GM23338 (cell line): Measurements from ENCODE around the gene PLA2R1. TPM values are rescaled to one million over a fixed set of nuclear protein-coding genes. Genes with fewer than 3 reads are reported as not detected.

ENCODE experiments used
- ATAC-seq: fragments of 200-7000 bp; cut with Tn5 transposase; 3 replicates; pipeline ENCODE4 v1.9.1; 2020
- DNase-seq: peaks from one replicate; pipeline ENCODE4 v3.0.0-alpha.2; 2015; ENCODE audit warnings: low spot score
- H2AFZ ChIP-seq: fragments of 200-600 bp; sonication (generic); 2 replicates; pipeline ENCODE4 v1.8.0; 2016; ENCODE audit warnings: antibody characterized with exemption, mild to moderate bottlenecking, moderate library complexity
- H3F3A ChIP-seq: fragments of 200-600 bp; sonication (generic); replicated peaks from 2 replicates; pipeline ENCODE4 v1.8.0; 2017; ENCODE audit warnings: antibody characterized with exemption, mixed run types, low read depth
- H3K27ac ChIP-seq: fragments of 200-600 bp; sonication (generic); 2 replicates; pipeline ENCODE4 v1.6.1; 2016; ENCODE audit warnings: low read depth
- H3K27me3 ChIP-seq: fragments of 200-600 bp; sonication (generic); 2 replicates; pipeline ENCODE4 v1.8.0; 2016; ENCODE audit warnings: mild to moderate bottlenecking, mixed run types, moderate library complexity; ENCODE audit not compliant: insufficient read depth
- H3K36me3 ChIP-seq: fragments of 200-600 bp; sonication (generic); 2 replicates; pipeline ENCODE4 v1.8.0; 2016; ENCODE audit warnings: mild to moderate bottlenecking; ENCODE audit not compliant: insufficient read depth
- H3K4me1 ChIP-seq: fragments of 200-600 bp; sonication (generic); 2 replicates; pipeline ENCODE4 v1.8.0; 2016; ENCODE audit warnings: mild to moderate bottlenecking, moderate library complexity; ENCODE audit not compliant: insufficient read depth
- H3K4me2 ChIP-seq: fragments of 200-600 bp; sonication (generic); 2 replicates; pipeline ENCODE4 v1.7.1; 2017; ENCODE audit warnings: mixed run types
- H3K4me3 ChIP-seq: fragments of 200-600 bp; sonication (generic); 2 replicates; pipeline ENCODE4 v1.6.1; 2016; ENCODE audit warnings: mixed run types
- H3K79me2 ChIP-seq: fragments of 200-600 bp; sonication (generic); replicated peaks from 2 replicates; pipeline ENCODE4 v1.8.0; 2017; ENCODE audit warnings: mild to moderate bottlenecking; ENCODE audit not compliant: insufficient read depth
- H3K9me2 ChIP-seq: fragments of 200-600 bp; sonication (generic); 2 replicates; pipeline ENCODE4 v1.8.0; 2017; ENCODE audit not compliant: insufficient read depth
- H4K20me1 ChIP-seq: fragments of 200-600 bp; sonication (generic); replicated peaks from 2 replicates; pipeline ENCODE4 v1.8.0; 2017; ENCODE audit warnings: mild to moderate bottlenecking; ENCODE audit not compliant: insufficient read depth
- H3K27ac Mint-ChIP-seq: 2 replicates; pipeline ENCODE4 v1.8.0; 2020; ENCODE audit warnings: inconsistent platforms, mild to moderate bottlenecking, moderate library complexity, mixed read lengths
- H3K27me3 Mint-ChIP-seq: 3 replicates; pipeline ENCODE4 v1.8.0; 2022; ENCODE audit warnings: low read depth, mild to moderate bottlenecking, moderate library complexity, mixed read lengths, inconsistent platforms; ENCODE audit not compliant: insufficient read depth, poor library complexity
- H3K36me3 Mint-ChIP-seq: 3 replicates; pipeline ENCODE4 v1.8.0; 2021; ENCODE audit warnings: low read depth, mild to moderate bottlenecking, inconsistent platforms, moderate library complexity, mixed read lengths
- H3K4me1 Mint-ChIP-seq: 3 replicates; pipeline ENCODE4 v1.8.0; 2020; ENCODE audit warnings: mild to moderate bottlenecking, inconsistent platforms, mixed read lengths
- H3K4me3 Mint-ChIP-seq: 3 replicates; pipeline ENCODE4 v1.8.0; 2021; ENCODE audit warnings: moderate library complexity, mild to moderate bottlenecking, inconsistent platforms, mixed read lengths
- H3K9me3 Mint-ChIP-seq: 3 replicates; pipeline ENCODE4 v1.8.0; 2020; ENCODE audit warnings: moderate library complexity, mild to moderate bottlenecking, inconsistent platforms, mixed read lengths
- CREB1 ChIP-seq: fragments of 250-450 bp; sonication (Bioruptor Pico); IDR thresholded peaks from 2 replicates; pipeline ENCODE4 v1.5.0; 2020; ENCODE audit warnings: low read depth, mild to moderate bottlenecking, moderate library complexity
- EZH2 ChIP-seq: fragments of 200-600 bp; sonication (generic); IDR thresholded peaks from one replicate; pipeline ENCODE4 v1.8.0; 2017; ENCODE audit warnings: antibody characterized with exemption, mild to moderate bottlenecking, low read depth; ENCODE audit not compliant: unreplicated experiment
- EZH2phosphoT487 ChIP-seq: fragments of 200-600 bp; sonication (generic); IDR thresholded peaks from one replicate; pipeline ENCODE4 v1.8.1; 2018; ENCODE audit warnings: antibody characterized with exemption; ENCODE audit not compliant: unreplicated experiment
- JUNB ChIP-seq: IDR thresholded peaks from one replicate; pipeline ENCODE4 v1.6.1; 2016; ENCODE audit warnings: antibody characterized with exemption; ENCODE audit not compliant: unreplicated experiment
- STAT1 ChIP-seq: IDR thresholded peaks from one replicate; pipeline ENCODE4 v1.6.1; 2016; ENCODE audit warnings: antibody characterized with exemption; ENCODE audit not compliant: unreplicated experiment
- ZNF114 ChIP-seq: fragments of 250-450 bp; sonication (Bioruptor Pico); IDR thresholded peaks from 2 replicates; pipeline ENCODE4 v1.5.0; 2020; ENCODE audit warnings: mild to moderate bottlenecking, moderate library complexity
- ZNF331 ChIP-seq: fragments of 250-450 bp; sonication (Bioruptor Pico); IDR thresholded peaks from 2 replicates; pipeline ENCODE4 v1.5.0; 2020; ENCODE audit warnings: low read depth, mild to moderate bottlenecking, moderate library complexity
- polyA plus RNA-seq: library from polyadenylated mRNA; unstranded; fragments of >200 nt; fragmentation: Nextera tagmentation; extraction: Ambion mirVana; gene quantifications from 2 replicates; pipeline ENCODE4 v1.2.1, GENCODE V29; 2016
- total RNA-seq: library from RNA; depleted of rRNA; stranded (reverse); fragments of >200 nt; shearing (Covaris generic); gene quantifications from 2 replicates; pipeline ENCODE4 v1.2.3, GENCODE V29; 2014
- TF ChIP-seq, protein P1 (sequence below): IDR thresholded peaks from 2 replicates; pipeline ENCODE4 v1.6.1; 2016; ENCODE audit warnings: antibody characterized with exemption
- TF ChIP-seq, protein P2 (sequence below): IDR thresholded peaks from one replicate; pipeline ENCODE4 v1.6.1; 2018; ENCODE audit warnings: antibody characterized with exemption; ENCODE audit not compliant: unreplicated experiment

PLA2R1 gene
- total and polyA plus RNA-seq, 2 experiments from 2014 or later: 0.57 to 1.2 TPM

DNA sequence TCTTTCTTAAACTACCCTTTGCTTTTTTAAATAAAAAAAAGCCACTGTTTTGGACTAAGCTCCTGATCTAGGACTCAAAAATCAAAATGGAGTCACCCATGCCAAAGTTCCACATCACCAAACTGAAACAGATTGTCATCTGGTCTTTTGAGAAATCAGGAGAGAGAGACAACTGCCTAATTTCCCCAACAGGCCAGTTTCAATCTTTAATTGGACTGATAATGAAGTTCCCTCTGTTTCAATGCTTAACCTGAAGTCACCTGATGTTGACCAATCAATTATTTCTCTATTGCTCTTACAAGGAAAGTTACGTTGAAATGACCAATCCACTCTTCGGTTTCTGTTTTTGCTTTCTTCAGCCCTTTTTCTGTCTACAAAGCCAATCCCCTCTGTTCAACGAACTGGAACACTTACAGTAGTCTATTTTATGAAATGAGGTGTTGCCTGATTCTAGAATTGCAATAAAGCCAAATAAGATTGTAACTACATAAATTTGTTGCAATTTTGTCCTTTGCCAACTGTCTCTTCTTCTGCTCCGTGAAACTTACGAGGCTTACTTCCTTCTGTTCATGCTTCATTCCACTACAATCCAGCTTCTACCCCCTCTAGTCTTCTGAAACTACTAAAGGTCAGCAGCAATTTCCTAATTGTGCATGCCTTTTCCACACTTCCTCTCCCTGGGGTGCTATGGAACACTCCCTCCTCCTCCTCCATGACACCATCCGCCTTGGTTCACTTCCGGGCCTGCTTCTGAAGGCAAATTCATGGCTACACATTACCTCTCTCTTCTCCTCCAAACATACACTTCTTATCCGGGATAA, 169.2 kb downstream of the PLA2R1 start:
- ATAC-seq (no peak), DNase-seq (no peak)
- Histone ChIP-seq H3K4me2 (no peak overlapping the region), H3K27ac (no peak overlapping the region), H2AFZ (no peak overlapping the region), H3K9me2 (no peaks in the 10 kb centered on the region), H3F3A (no peaks in the 10 kb centered on the region), H3K4me3 (no peak overlapping the region), H3K79me2 (no peaks in the 10 kb centered on the region), H3K4me1 (peaks cover 10% of the 10 kb centered on the region; the same call in 1 of the 2 replicates), H4K20me1 (peaks cover 4% of the 10 kb centered on the region; the same call in 1 of the 2 replicates), H3K36me3 (no peaks in the 10 kb centered on the region), H3K27me3 (no peaks in the 10 kb centered on the region)
- Mint-ChIP-seq H3K4me1 (peaks cover 17% of the 10 kb centered on the region), H3K27me3 (no peaks in the 10 kb centered on the region), H3K27ac (no peak overlapping the region), H3K36me3 (no peaks in the 10 kb centered on the region), H3K4me3 (no peak overlapping the region), H3K9me3 (no peaks in the 10 kb centered on the region)
- no peak for TF ChIP-seq CREB1

DNA sequence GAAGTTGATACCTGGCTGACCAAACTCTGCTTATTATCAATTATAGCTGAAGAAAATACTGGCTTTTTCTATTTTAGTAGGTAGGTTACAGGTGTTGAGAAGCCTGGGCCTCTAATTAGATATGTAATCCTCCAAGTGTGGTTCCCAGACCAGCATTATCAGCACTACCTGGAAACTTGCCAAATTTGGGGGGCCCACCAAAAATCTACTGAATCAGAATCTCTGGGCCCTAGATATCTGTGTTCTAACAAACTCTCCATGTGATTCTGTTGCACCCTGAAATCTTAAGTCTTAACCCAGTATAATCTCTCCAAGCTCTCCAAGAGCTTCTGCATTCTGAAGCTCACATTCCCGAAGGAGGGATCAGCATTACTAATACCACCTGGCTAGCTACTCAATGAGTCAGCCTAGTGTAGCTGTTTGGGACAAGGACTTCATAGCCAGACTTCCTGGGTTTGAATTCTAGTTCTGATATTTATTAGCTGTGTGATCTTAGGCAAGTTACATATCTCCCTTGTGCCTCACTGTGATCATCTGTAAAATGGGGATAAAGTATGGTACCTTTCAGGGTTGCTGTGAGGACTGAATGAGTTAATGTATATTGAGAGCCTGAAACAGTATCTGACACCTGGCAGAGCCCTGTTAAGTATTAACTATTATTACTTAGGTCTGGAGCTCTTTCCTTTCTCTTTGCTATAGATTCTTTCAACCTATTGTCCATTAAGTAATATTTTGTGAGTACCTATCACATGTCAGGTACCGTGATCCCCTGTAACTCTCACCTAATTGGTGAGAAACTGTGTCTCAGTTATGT, 170.3 kb downstream of the PLA2R1 start:
- Histone ChIP-seq H3K79me2 (no peaks in the 10 kb centered on the region), H3K4me2 (no peak overlapping the region), H3F3A (no peaks in the 10 kb centered on the region), H3K4me1 (peaks cover 10% of the 10 kb centered on the region; the same call in 1 of the 2 replicates), H3K27ac (no peak overlapping the region), H3K27me3 (no peaks in the 10 kb centered on the region), H3K36me3 (no peaks in the 10 kb centered on the region), H3K4me3 (no peak overlapping the region), H2AFZ (no peak overlapping the region), H4K20me1 (peaks cover 4% of the 10 kb centered on the region; the same call in 1 of the 2 replicates), H3K9me2 (no peaks in the 10 kb centered on the region)
- Mint-ChIP-seq H3K36me3 (no peaks in the 10 kb centered on the region), H3K4me3 (no peak overlapping the region), H3K4me1 (peaks cover 17% of the 10 kb centered on the region), H3K9me3 (no peaks in the 10 kb centered on the region), H3K27ac (no peak overlapping the region), H3K27me3 (no peaks in the 10 kb centered on the region)
- DNase-seq: peak; percentile 46
- peak; percentile 83 for ATAC-seq
- TF ChIP-seq JUNB (no peak), STAT1 (no peak)
- TF ChIP-seq, protein P1, sequence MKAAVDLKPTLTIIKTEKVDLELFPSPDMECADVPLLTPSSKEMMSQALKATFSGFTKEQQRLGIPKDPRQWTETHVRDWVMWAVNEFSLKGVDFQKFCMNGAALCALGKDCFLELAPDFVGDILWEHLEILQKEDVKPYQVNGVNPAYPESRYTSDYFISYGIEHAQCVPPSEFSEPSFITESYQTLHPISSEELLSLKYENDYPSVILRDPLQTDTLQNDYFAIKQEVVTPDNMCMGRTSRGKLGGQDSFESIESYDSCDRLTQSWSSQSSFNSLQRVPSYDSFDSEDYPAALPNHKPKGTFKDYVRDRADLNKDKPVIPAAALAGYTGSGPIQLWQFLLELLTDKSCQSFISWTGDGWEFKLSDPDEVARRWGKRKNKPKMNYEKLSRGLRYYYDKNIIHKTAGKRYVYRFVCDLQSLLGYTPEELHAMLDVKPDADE: no peak

DNA sequence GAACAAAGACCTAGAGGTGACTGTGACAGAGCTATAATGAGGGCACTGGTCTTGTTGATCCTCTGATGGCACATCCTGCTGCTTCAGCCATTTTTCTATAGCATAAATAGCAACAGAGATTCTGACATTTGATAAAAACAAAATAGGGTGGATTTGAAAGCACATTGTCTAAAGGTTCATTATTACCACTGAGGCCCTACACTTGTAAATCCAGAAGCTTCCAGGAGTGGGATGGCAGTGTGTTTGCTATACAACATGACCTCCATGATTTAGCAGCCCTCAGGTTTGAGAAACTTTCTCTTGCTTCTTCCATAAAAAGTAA, 171.2 kb downstream of the PLA2R1 start:
- no peak overlapping the region for H2AFZ ChIP-seq
- H3K27me3 ChIP-seq: no peaks in the 10 kb centered on the region
- Mint-ChIP-seq H3K9me3 (no peaks in the 10 kb centered on the region), H3K36me3 (no peaks in the 10 kb centered on the region), H3K4me1 (peaks cover 14% of the 10 kb centered on the region), H3K27ac (no peak overlapping the region), H3K27me3 (no peaks in the 10 kb centered on the region), H3K4me3 (no peak overlapping the region)
- no peak overlapping the region for H3K27ac ChIP-seq
- H3K79me2 ChIP-seq: no peaks in the 10 kb centered on the region
- no peak overlapping the region for H3K4me2 ChIP-seq
- H4K20me1 ChIP-seq: peaks cover 3% of the 10 kb centered on the region; the same call in 1 of the 2 replicates
- H3K9me2 ChIP-seq: no peaks in the 10 kb centered on the region
- peaks cover 10% of the 10 kb centered on the region; the same call in 1 of the 2 replicates for H3K4me1 ChIP-seq
- H3K36me3 ChIP-seq: no peaks in the 10 kb centered on the region
- ATAC-seq (no peak), DNase-seq (no peak)
- H3K4me3 ChIP-seq: no peak overlapping the region
- H3F3A ChIP-seq: no peaks in the 10 kb centered on the region
- TF ChIP-seq, protein P2, sequence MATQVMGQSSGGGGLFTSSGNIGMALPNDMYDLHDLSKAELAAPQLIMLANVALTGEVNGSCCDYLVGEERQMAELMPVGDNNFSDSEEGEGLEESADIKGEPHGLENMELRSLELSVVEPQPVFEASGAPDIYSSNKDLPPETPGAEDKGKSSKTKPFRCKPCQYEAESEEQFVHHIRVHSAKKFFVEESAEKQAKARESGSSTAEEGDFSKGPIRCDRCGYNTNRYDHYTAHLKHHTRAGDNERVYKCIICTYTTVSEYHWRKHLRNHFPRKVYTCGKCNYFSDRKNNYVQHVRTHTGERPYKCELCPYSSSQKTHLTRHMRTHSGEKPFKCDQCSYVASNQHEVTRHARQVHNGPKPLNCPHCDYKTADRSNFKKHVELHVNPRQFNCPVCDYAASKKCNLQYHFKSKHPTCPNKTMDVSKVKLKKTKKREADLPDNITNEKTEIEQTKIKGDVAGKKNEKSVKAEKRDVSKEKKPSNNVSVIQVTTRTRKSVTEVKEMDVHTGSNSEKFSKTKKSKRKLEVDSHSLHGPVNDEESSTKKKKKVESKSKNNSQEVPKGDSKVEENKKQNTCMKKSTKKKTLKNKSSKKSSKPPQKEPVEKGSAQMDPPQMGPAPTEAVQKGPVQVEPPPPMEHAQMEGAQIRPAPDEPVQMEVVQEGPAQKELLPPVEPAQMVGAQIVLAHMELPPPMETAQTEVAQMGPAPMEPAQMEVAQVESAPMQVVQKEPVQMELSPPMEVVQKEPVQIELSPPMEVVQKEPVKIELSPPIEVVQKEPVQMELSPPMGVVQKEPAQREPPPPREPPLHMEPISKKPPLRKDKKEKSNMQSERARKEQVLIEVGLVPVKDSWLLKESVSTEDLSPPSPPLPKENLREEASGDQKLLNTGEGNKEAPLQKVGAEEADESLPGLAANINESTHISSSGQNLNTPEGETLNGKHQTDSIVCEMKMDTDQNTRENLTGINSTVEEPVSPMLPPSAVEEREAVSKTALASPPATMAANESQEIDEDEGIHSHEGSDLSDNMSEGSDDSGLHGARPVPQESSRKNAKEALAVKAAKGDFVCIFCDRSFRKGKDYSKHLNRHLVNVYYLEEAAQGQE: no peak
- TF ChIP-seq EZH2phosphoT487 (no peak), ZNF331 (CRISPR knock-in tag) (no peak), ZNF114 (no peak), EZH2 (no peak)
